Astrocyte of the spinal cord (primary cell): ENCODE measurements around the gene UTS2B.
A peak's percentile ranks its signal among the peaks of the same experiment; 100 is the strongest.

Source experiments
- DNase-seq: peaks from one replicate; pipeline ENCODE4 v3.0.0; 2011; ENCODE audit warnings: low read depth, low spot score
- H3K4me3 ChIP-seq: 2 replicates; pipeline ENCODE4 v1.5.1; 2011; ENCODE audit warnings: low read depth, mild to moderate bottlenecking, low read length, moderate library complexity
- in situ Hi-C: cut with HindIII; loops from 2 replicates; pipeline ENCODE4 v1.10.0; 2017; ENCODE audit warnings: low sequenced_read_pairs
- TF ChIP-seq, protein P1 (sequence below): IDR thresholded peaks from 2 replicates; pipeline ENCODE4 v1.5.1; 2012; ENCODE audit warnings: low read depth, mild to moderate bottlenecking, low read length, inconsistent platforms

The UTS2B gene

DNA sequence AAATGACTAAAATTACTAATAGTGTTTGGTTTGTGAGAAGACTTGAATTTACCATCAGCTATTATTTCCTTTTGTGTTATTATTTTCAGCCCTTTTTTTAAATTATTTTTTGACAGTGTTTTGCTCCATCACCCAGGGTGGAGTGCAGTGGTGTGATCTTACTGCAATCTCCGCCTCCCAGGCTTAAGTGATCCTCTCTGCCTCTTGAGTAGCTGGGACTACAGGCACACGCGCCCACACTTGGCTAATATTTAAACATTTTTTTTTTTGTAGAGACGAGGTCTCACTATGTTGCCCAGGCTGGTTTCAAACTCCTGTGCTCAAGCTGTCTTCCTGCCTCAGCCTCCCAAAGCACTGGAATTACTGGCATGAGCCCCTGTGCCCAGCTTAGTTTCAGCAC, 31.7 kb upstream of the UTS2B start:
- no peak for DNase-seq
- in situ Hi-C loops, result no loop called here
- TF ChIP-seq, protein P1, sequence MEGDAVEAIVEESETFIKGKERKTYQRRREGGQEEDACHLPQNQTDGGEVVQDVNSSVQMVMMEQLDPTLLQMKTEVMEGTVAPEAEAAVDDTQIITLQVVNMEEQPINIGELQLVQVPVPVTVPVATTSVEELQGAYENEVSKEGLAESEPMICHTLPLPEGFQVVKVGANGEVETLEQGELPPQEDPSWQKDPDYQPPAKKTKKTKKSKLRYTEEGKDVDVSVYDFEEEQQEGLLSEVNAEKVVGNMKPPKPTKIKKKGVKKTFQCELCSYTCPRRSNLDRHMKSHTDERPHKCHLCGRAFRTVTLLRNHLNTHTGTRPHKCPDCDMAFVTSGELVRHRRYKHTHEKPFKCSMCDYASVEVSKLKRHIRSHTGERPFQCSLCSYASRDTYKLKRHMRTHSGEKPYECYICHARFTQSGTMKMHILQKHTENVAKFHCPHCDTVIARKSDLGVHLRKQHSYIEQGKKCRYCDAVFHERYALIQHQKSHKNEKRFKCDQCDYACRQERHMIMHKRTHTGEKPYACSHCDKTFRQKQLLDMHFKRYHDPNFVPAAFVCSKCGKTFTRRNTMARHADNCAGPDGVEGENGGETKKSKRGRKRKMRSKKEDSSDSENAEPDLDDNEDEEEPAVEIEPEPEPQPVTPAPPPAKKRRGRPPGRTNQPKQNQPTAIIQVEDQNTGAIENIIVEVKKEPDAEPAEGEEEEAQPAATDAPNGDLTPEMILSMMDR, result no peak
- H3K4me3 ChIP-seq, result no peak overlapping the region

DNA sequence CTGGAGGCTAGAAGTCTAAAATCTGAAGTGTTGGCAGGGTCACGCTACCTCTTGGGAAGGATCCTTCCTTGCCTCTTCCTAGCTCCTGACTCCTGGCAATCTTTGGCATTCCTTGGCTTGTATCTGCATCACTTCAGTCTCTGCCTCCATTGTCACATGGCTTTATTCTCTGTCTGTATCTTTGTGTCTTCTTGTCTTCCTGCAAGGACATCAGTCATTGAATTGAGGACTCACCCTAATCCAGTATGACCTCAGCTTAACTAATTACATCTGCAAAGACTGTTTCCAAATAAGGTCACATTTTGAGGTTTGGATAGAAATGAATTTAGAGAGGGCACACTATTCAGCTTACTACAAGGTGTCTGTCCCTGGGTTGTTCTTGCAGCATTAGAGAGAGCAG, 31.1 kb upstream of the UTS2B start:
- in situ Hi-C loops, result no loop called here
- no peak overlapping the region for H3K4me3 ChIP-seq
- no peak for DNase-seq
- TF ChIP-seq, protein P1, result no peak

DNA sequence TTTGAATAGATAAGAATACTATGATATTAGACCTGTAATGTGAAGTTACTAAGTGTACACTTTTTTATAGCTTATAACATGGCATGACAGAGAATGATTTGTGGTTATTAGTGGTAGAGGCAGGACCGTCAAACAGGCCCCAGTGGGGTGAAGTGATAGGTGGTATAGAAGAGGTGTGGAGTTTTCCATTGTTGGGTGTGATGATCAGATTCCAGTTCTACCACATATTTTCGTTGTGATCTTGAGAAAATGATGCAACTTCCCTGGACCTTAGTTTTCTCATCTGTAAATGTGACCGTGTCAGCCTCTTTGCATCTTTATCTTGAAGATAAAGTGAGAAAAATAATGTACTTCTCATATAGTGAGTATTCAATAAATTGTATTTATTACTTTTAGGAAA, 30.3 kb upstream of the UTS2B start:
- TF ChIP-seq, protein P1, result no peak
- in situ Hi-C loops, result no loop called here
- no peak for DNase-seq
- H3K4me3 ChIP-seq, result no peak overlapping the region

DNA sequence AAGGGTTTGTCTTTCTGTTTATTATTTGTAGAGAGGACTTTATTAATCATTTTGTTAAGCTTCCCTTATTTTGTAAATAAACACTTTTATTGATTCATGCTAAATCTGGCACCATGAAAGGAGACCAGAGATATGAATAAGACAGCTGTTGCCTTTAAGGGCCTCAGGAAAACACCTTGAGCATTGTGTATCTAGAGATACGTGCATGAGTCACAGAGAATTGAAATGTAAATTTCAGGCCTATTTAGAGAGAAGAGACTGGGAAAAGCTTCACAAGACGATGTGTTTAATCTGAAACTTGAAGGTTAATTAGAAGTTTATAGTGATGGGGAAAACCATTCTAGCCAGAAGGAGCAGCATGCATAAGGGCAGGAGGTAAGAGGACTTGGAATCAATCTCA, 28.6 kb upstream of the UTS2B start:
- no peak overlapping the region for H3K4me3 ChIP-seq
- DNase-seq, result no peak
- in situ Hi-C loops, result no loop called here
- TF ChIP-seq, protein P1, result no peak

DNA sequence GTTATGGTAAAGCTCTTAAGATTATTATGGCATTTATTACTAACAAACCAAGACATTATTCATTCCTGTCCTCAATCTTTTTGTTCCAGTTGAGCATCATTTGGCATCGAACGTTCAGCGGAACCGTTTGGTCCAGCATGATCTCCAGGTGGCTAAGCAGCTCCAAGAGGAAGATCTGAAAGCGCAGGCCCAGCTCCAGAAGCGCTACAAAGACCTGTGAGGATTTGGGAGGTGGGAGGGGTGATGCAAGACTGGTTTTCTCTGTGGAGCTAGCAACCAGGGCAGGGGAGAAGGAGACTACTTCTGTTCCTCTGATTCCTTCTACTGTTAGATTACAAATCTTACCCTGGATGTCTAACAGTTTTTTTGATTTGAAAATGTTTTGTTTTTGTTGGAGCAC, 27.6 kb upstream of the UTS2B start:
- no peak overlapping the region for H3K4me3 ChIP-seq
- TF ChIP-seq, protein P1, result no peak
- no peak for DNase-seq
- in situ Hi-C loops, result no loop called here

DNA sequence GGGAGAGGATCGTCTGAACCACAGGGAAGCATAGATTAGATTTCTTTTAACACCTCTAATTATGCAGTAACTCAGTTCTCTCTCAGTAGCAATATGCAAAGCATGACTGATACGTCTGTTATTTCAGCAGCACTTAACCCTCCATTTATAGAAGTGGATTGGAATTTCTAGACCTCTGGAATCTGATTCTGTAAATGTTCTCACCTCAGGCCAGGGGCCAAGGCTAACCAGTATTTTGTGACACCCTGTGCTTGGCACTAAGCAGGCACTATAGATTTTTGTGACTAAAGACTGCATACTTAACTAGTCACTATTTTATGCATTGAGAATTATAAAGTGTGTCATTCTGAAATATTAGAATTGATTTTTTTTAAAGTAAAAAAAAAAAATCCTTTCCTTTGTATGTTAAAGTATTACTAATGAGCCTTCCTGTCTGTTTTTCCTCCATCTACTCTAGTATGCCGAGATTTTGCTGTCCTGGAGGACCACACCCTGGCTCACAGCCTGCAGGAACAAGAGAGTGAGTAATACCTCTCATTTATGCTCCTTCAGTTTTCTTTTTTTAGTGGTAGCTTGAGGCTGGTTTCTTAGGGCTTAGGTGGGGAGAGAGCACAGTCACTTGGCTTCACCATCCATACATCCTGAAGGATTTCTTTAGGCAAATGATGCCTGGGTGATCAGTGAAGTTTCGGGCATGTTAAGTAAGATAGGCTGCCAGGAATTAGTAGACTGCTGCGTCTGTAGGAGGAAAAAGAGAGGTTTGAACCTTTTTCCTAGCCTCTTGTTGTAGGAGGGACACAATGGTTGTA, 26.5 kb upstream of the UTS2B start:
- H3K4me3 ChIP-seq, result no peak overlapping the region
- TF ChIP-seq, protein P1, result no peak
- in situ Hi-C loops, result no loop called here
- DNase-seq, result peak; percentile 78
